Choroid plexus epithelial cell (primary cell): ENCODE results near the gene DDOST.

Experiments
- DNase-seq: peaks from one replicate; pipeline ENCODE4 v3.0.0-alpha.2; 2010; ENCODE audit warnings: low read depth
- H3K4me3 ChIP-seq: 2 replicates; pipeline ENCODE4 v1.5.1; 2011; ENCODE audit warnings: low read depth, mild to moderate bottlenecking, control low read depth, low read length, moderate library complexity
- TF ChIP-seq, protein P1 (sequence below): conservative IDR thresholded peaks from 2 replicates; pipeline ENCODE4 v1.5.1; 2011; ENCODE audit warnings: low read depth, mild to moderate bottlenecking, control low read depth, inconsistent platforms, low read length, moderate library complexity

The DDOST gene

DNA sequence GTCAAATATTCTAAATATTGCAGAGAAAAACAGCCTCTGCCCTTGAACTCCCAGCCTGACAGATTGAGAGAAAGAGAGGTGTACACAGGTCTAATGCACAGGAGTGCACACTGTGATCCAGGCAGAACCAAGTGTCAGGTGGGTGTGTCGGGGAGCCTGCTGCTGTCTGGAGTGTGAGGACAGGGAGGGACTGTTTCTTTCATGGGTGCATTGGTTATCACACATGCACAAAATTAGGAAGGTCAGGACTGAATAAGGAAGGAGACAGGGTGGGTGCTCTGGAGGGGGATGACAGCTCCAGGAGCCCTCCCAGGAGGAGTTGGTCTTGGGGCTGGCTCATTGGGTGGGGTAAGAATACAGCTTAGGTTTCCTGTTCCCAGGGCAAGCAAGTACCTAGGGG is 41.2 kb downstream of the DDOST start:
- no peak for DNase-seq
- H3K4me3 ChIP-seq, result no peak overlapping the region
- TF ChIP-seq, protein P1, sequence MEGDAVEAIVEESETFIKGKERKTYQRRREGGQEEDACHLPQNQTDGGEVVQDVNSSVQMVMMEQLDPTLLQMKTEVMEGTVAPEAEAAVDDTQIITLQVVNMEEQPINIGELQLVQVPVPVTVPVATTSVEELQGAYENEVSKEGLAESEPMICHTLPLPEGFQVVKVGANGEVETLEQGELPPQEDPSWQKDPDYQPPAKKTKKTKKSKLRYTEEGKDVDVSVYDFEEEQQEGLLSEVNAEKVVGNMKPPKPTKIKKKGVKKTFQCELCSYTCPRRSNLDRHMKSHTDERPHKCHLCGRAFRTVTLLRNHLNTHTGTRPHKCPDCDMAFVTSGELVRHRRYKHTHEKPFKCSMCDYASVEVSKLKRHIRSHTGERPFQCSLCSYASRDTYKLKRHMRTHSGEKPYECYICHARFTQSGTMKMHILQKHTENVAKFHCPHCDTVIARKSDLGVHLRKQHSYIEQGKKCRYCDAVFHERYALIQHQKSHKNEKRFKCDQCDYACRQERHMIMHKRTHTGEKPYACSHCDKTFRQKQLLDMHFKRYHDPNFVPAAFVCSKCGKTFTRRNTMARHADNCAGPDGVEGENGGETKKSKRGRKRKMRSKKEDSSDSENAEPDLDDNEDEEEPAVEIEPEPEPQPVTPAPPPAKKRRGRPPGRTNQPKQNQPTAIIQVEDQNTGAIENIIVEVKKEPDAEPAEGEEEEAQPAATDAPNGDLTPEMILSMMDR, result no peak

DNA sequence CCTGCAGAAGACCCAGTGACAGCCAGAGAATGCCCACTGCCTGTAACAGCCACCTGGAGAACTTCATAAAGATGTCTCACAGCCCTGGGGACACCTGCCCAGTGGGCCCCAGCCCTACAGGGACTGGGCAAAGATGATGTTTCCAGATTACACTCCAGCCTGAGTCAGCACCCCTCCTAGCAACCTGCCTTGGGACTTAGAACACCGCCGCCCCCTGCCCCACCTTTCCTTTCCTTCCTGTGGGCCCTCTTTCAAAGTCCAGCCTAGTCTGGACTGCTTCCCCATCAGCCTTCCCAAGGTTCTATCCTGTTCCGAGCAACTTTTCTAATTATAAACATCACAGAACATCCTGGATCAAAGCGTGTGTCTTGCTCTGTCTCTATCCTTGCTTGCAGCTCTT is 42.6 kb downstream of the DDOST start:
- no peak for DNase-seq
- TF ChIP-seq, protein P1, result no peak
- no peak overlapping the region for H3K4me3 ChIP-seq

DNA sequence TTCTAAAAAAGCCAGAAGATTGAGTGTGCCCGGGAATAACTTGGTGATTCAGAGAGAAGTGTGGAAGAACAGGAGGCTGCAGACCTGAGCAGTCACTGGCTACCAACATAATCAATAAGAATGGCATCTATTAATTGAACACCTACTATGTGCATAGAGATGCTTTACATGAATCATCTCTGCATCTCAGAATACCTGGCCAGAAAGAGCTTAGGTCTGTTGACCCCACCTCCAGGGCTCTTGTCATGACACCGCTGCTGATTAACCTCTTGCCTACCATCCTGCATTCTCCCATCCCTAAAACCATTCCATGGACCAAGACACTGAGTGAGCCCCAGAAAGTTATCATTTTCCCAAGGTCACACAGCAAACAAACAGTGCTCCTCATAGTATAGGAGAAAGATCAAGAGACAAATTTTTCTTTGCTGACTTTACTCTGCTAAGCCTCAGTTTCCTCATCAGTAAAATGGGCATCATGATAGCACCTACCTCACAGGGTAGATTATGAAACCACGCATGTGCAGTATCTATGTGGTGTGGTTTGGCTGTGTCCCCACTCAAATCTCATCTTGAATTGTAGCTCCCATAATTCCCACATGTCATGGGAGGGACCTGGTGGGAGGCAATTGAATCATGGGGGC is 44.2 kb downstream of the DDOST start:
- TF ChIP-seq, protein P1, result no peak
- no peak for DNase-seq
- H3K4me3 ChIP-seq, result no peak overlapping the region

- peak; percentile 23 for DNase-seq
- TF ChIP-seq, protein P1, result no peak
- no peak overlapping the region for H3K4me3 ChIP-seq
Observed at GRCh38 chr1:20615946-20616846, 45.0 kb downstream of the DDOST start.

DNA sequence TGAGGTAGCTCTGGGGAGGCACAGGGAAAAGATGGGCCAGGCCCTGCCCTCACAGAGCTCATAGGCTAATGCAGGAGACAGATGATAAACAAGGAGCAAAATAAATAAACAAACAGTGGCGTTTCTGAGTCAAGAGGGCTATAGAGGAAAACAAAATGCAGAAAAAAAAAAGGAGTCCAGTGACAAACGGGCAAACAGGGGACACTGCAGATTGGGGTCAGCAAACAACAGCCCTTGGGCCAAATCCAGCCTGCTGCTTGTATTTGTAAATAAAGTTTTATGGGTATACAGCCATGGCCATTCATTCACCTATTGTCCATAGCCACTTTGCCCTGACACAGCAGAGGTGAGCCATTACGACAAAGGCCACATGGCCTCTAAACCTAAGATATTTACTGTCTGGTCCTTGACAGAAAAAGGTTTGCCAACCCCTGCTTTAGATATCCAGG is 47.0 kb downstream of the DDOST start:
- DNase-seq, result no peak

GRCh38 chr1:20612221-20612746 is 48.9 kb downstream of the DDOST start:
- TF ChIP-seq, protein P1, result no peak
- no peak for DNase-seq
- H3K4me3 ChIP-seq, result no peak overlapping the region

More for the DNA sequence above, 47.0 kb downstream of the DDOST start:
- H3K4me3 ChIP-seq, result no peak overlapping the region
- TF ChIP-seq, protein P1, result no peak
